ENCODE results near the gene GLB1L3.
"Not testable (repeated sequence)": the region's sequence is repeated elsewhere in the genome, so short reads cannot be mapped to it uniquely, and the experiment has no call there.

Gene GLB1L3

GRCh38 chr11:134317103-134317502 lies 40.9 kb downstream of the GLB1L3 start:
- no peak for DNase-seq

- DNase-seq = not testable (repeated sequence)
Observed at GRCh38 chr11:134321373-134321772, 45.2 kb downstream of the GLB1L3 start.

GRCh38 chr11:134322553-134322952 lies 46.4 kb downstream of the GLB1L3 start:
- no peak for DNase-seq

- DNase-seq = no peak
Observed at GRCh38 chr11:134328433-134328832, 52.3 kb downstream of the GLB1L3 start.

GRCh38 chr11:134330611-134331353 lies 54.6 kb downstream of the GLB1L3 start:
- DNase-seq = no peak

- no peak for DNase-seq
Observed at GRCh38 chr11:134331354-134332188, 55.4 kb downstream of the GLB1L3 start, which contains the start of gene GLB1L2. Gene GLB1L2, plus strand, starts transcription at chr11:134331988. Its CDS starts 74 bp downstream, at chr11:134332062.

- no peak for DNase-seq
Observed at GRCh38 chr11:134332189-134332631, 56.0 kb downstream of the GLB1L3 start.

GRCh38 chr11:134332782-134333181 lies 56.6 kb downstream of the GLB1L3 start:
- no peak for DNase-seq

- no peak for DNase-seq
Observed at GRCh38 chr11:134333312-134333711, 57.1 kb downstream of the GLB1L3 start.

GRCh38 chr11:134333946-134334345 lies 57.8 kb downstream of the GLB1L3 start:
- DNase-seq = no peak

- no peak for DNase-seq
Observed at GRCh38 chr11:134334796-134335571, 58.8 kb downstream of the GLB1L3 start.

- DNase-seq = no peak
Observed at GRCh38 chr11:134337051-134337450, 60.9 kb downstream of the GLB1L3 start.

- no peak for DNase-seq
Observed at GRCh38 chr11:134338068-134338467, 61.9 kb downstream of the GLB1L3 start.

GRCh38 chr11:134338654-134339053 lies 62.5 kb downstream of the GLB1L3 start:
- DNase-seq = no peak

- DNase-seq = no peak
Observed at GRCh38 chr11:134339756-134340155, 63.6 kb downstream of the GLB1L3 start.

- no peak for DNase-seq
Observed at GRCh38 chr11:134340354-134340964, 64.3 kb downstream of the GLB1L3 start.

- no peak for DNase-seq
Observed at GRCh38 chr11:134341805-134342571, 65.8 kb downstream of the GLB1L3 start.

GRCh38 chr11:134342572-134343340 lies 66.6 kb downstream of the GLB1L3 start:
- DNase-seq = no peak

- DNase-seq = no peak
Observed at GRCh38 chr11:134343646-134344045, 67.5 kb downstream of the GLB1L3 start.

GRCh38 chr11:134344497-134345236 lies 68.5 kb downstream of the GLB1L3 start:
- not testable (repeated sequence) for DNase-seq

- DNase-seq = no peak
Observed at GRCh38 chr11:134345237-134345550, 69.0 kb downstream of the GLB1L3 start.

Measured in GDM1 (cell line).